HUDEP-2 (cell line): ENCODE results near the gene ILDR2.

Experiments
- DNase-seq, 76 experiments: peaks; one replicate each; lab custom pipeline; 2025; ENCODE audit not compliant: unreplicated experiment in 76 of 76; lab: John Stamatoyannopoulos, UW

The ILDR2 gene, protein sequence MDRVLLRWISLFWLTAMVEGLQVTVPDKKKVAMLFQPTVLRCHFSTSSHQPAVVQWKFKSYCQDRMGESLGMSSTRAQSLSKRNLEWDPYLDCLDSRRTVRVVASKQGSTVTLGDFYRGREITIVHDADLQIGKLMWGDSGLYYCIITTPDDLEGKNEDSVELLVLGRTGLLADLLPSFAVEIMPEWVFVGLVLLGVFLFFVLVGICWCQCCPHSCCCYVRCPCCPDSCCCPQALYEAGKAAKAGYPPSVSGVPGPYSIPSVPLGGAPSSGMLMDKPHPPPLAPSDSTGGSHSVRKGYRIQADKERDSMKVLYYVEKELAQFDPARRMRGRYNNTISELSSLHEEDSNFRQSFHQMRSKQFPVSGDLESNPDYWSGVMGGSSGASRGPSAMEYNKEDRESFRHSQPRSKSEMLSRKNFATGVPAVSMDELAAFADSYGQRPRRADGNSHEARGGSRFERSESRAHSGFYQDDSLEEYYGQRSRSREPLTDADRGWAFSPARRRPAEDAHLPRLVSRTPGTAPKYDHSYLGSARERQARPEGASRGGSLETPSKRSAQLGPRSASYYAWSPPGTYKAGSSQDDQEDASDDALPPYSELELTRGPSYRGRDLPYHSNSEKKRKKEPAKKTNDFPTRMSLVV

DNA sequence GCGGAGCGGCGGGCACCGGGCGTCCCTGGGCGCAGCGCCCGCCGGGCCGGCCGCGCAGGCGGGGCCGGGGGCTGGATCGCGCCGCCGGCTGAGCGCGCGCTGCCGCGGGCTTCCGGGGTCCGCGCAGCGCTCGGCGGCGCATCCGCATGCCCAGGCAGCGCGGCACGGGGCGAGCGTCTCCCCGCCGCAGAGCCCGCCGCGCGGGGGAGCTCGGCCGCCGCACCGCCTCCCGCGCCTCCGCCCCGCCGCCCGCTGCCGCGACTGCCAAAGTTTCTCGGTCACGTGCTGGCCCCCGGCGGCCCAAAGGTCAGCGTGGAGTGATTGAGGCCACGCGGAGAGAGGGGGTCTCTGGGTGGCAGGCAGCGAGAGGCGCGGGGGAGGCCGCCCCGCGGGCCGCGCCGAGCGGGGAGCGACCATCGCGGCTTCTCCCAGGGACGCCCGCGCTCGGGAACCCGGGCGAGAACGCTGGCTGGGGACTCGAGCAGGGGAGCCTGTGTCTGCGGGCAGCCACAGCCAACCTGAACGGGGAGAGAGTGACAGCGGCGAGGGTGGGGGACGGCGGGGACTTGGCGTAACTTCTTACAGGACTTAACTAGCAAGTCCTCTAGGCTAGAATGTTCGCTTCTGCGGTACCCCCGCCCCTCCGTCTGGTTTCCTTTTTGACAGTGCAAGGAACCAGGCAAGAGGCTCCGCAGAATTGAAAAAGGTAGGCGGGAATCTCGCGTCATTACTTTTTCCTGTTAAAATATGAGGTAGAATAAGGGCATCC, at the start of gene ILDR2:
ILDR2 (minus strand) TSS at position 180 of the 769 bp plus-strand sequence. CDS start 272 bp downstream, outside the sequence.
- peak in 13 of 76 experiments; percentile 1 to 26 (median 10) for DNase-seq

DNA sequence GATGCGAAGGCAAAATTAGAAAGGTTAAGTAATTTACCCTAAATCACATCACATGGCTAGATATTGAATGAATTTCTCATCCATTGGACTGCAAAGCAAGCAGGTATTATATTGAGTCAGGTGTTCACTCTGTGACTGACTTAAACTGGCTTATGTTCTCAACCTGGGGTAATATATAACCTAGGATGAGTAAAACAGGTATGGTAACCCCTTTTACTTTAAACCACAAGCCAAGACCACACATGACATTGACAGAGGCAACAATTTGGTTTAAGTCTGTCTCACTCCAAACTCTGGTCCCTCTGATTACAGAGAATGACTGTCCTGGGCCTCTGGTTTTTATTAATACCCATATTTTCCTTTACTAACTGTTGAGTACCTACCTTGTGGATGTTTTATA, 47.0 kb upstream of the ILDR2 start:
- DNase-seq: no peak

DNA sequence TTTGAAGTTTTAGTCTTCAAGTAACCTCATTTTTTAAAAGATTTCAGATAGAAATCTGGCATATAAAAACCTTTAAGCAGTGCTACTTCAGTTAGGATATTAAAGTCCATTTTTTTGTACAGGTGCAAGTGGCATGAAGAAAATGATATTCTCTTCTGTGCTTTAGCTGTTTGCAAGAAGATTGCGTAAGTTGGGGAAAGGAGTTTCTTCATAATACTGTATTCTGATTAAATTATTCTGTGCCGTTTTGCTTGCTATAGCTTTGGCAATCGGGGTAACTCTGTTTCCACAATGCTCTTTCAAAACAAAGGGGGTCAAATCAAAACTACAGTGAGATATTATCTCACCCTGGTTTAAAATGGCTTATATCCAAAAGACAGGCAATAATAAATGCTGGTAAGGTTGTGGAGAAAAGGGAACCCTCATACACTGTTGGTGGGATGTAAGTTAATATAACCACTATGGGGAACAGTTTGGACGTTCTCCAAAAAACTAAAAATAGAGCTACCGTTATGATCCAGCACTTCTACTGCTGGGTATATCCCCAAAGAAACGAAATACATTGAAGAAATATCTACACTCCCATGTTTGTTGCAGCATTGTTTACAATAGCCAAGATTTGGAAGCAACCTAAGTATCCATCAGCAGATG, 40.9 kb upstream of the ILDR2 start:
- no peak for DNase-seq

DNA sequence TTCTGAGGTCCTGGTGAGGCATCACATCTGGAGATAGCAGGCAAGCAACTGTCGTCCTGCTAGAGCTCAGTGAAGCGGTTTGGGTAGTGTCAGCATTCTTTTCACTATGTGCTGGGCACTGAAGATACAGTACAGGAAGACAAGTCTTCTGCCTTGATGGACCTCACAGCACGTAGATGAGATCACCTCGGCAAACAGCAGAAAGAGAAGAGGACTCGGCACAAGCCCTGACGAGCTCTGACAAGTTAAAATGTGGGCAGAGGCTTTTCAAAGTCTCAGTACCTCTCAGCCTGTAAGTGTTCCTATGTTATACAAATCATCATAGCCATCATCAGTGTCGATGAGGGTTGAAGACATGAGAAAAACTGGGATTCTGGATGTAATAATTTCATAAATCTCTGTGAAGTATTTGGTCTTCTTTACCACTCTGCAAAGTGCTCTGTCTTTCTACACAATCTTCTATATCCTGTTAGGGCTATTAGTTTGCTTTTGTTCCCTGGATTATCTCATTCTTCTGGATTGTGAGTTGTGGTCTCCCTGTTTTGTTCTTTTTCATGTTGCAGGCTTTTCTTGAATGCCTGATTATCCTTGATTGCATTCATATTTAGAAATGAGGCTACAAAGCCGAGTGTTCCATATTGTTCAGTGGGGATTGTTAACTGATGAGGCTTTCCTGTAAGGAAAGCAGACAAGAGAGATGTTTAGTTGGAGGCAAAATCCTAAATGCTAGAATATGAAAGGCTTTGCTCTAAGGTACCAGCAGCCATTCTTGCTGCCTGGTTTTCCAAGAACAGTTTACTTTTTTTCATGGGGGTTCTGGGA, 38.0 kb upstream of the ILDR2 start:
- no peak for DNase-seq

DNA sequence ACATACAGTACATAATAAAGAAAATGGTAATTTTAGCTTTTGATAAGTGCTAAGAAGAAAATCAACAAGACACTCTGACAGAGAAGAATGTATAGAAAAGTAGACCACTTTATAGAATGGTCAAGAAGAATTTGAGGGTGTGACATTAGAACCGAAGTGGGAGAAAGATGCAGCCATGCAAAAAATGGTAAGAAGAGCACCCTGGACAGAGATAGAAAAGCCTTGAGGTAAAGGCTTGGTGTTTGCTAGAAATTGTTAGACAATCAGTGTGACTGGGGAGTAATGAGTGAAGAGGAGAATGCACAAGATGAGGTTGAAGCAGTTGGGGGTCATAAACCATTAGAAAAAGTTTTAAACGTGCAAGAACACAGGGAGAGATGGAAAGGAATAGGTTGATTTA, 37.2 kb upstream of the ILDR2 start:
- DNase-seq: no peak

DNA sequence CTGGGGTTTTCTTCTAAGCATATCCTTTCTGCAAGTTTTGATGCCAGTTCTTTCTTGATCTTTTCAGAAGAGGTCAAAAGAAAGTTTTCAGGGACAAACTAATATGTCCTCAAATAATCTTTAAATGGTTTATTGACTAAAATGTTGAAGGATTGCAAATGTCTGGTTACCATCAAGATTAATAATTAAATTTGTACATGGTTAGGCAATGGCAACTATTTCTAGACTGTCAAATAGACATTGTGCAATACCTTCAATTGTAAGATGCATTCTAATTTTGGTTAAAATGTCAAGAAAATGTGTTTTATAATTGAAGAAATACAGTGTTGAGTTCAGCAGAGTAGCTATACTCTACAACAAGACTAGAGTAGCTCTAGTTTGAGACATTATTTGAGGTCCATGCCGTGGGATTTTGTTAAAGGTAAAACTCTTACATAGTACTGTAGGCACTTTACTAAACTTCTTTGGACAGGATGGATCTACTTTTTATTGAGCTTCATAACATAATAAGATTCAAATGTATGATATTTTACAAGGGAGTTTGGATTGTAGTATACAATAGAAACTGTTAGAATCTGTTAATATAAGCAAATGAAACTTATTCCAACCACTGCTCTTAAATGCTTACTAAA, 36.3 kb upstream of the ILDR2 start:
- no peak for DNase-seq

DNA sequence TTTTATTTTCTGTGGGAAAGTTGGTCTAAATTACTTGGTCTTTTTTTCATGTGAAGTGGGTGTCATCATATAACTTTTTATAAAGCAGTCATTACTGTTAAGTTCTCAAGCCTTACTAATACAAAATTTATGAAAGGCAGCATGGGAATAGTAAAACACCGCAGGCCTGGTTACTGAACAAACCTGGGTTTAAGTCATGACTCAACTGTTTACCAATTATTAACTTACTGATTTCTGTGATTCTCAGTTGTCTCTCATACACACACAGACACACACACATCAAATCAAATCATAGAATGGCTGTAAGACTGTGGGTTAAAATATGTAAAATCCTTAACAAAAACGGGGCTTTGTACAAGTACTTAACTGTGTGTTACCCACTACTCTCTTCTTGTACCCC, 28.4 kb upstream of the ILDR2 start:
- DNase-seq: no peak

DNA sequence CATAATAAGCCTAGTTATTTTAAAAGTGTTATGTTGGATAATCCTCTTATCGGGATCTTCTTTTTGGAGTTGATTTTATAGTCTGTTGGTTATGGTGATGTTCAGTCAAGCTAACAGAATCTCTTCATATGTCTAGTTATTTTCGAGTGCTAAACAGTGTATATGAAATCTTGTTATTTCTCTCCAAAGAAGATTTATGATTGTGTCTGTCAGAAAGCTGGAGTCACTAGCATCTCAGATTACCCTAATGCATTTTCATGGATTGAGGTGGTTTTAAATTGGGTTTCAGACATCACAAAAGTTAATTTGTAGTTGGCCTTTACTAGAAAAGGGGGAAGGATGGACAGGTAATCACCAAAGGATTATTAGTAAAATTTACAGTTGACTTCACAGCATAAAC, 27.0 kb upstream of the ILDR2 start:
- DNase-seq: no peak

DNA sequence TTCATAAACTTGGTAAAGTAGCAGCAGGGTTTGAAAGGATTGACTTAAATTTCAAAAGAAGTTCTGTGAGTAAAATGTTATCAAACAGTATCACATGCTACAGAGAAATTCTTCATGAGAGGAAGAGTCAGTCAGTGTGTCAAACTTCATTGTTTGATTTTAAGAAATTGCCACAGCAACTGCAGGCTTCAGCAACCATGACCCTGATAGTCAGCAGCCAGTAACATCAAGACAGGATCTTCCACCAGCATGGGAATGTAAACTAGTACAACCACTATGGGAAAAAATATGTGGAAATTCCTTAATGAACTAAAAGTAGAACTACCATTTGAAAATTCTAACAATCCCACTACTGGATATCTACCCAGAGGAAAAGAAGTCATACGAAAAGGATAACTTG, 25.2 kb upstream of the ILDR2 start:
- DNase-seq: no peak

DNA sequence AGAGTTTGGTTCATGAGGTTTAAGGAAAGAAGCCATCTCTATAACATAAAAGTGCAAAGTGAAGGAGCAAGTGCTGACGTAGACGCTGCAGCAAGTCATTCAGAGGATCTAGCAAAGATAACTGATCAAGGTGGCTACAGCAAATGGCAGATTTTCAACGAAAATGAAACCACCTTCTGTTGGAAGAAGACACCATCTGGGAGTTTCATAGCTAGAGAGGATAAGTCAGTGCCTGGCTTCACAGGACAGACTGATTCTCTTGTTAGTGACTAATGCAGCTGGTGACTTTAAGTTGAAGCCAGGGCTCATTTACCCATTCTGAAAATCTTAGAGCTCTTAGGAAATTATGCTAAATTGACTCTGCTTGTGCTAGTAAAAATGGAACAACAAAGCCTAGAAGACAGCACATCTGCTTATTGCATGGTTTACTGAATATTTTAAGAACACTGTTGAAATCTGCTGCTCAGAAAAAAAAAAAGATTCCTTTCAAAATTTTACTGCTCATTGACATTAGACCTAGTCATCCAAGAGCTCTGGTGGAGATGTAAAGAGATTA, 24.2 kb upstream of the ILDR2 start:
- DNase-seq: no peak

DNA sequence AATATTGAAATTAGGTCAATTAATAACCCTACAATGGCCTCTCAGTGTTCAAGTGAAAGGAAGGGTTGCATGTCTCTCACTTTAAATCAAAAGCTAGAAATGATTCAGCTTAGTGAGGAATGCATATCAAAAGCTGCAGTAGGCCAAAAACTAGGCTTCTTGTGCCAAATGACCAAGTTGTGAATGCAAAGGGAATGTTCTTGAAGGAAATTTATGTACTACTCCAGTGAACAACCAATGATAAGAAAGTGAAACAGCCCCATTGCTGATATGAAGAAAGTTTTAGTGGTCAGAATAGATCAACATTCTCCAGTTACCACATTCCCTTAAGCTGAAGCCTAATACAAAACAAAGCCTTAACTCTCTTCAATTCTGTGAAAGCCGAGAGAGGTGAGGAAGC, 23.7 kb upstream of the ILDR2 start:
- no peak for DNase-seq

DNA sequence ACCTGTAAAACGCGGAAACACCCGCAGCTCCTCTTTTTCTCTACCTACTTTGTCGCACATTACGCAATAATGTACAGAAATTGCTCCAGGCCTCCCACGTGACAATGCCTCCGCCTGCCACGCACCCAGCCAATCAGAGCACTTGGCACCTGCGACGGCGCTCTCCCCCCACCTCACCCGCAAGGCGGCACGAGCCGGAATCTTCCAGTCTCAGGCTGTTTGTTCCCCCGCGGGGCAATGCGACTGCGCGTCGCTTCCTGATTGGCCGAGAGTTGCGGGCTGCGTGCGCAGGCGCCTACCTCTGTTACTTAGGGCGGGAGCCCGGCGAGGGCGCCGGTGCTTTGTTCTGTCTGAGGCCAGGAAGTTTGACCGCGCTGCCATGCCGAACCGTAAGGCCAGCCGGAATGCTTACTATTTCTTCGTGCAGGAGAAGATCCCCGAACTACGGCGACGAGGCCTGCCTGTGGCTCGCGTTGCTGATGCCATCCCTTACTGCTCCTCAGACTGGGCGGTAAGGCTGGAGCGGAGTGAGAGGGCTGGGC, 13.7 kb upstream of the ILDR2 start, which contains the start of gene MAEL:
MAEL (plus strand) TSS at position 307 of the 542 bp plus-strand sequence; CDS start at position 380, 73 bp downstream.
- DNase-seq: no peak

DNA sequence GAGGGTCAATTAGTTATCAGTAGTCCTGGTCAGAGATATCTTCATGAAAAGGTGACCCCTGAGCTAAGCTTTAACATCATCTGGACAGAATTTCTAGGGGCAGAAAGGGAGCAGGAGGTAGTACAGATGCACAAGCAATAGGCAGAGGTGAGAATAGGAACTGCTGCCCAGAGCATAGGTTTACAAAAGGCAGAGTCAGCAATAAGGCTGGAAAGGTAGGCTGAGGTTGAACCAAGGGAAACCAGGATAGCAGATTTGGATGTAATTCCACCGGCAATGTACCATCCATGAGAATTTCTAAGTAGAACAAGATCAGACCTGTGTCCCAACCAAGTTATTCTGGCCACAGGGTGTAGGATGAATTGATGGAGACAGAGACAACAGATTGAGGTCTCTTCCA, 6.2 kb upstream of the ILDR2 start:
- no peak for DNase-seq

DNA sequence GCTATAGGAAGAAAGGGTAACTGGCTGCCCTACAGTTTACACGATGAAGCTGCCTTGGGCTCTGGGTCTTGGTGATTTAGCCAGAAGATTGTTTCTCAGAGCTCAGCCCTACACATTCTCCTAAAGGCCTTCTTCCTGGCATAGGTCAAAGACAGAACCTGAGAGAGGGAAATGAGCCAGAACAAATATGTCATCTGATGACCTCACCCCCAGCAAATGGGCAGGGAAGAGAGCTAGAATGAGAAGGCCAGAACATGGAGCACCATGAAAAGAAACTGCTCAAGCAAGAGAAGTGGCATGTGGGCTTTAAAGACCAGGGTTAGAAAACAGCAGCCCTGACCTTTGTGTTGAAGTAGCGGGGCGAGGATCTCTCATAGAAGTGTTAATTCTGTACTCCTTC, 5.5 kb upstream of the ILDR2 start:
- DNase-seq: no peak

DNA sequence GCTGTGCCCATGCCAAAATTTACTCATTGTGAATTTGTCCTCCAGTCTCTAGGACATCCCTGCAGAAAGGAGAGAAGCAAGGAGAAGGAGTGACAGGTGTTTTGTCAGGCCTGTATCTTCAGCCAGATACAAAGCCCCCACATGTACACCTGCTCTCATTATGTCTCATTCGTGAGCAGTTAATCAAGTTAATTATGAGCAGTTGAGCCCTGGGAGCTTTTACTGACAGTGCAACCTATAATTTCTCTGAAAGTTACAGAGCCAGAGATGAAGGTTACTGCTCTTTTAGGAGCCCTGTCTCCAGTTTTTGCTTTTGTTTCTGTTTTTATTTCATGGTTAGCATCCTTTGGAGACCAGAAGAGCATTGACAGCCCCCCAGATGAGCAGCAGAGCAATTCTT, 5.0 kb upstream of the ILDR2 start:
- no peak for DNase-seq

DNA sequence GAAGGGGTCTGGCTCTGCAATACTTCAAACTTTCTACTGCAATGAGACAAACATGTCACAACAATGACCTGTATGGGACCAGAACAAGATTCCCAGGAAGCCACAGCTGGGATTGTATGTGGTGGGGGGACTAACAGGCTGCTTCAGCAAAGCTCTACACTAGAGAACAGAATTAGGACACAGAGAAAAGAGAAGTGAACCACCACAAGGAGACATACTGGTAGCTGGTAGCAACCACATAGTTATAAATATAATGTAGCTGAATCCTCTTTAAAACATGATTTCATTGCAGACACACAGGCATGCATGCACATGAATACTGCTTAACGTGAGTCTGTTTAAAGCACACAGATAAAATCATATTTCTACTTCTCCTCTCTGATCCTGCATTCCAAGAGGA, 3.5 kb upstream of the ILDR2 start:
- DNase-seq: no peak

DNA sequence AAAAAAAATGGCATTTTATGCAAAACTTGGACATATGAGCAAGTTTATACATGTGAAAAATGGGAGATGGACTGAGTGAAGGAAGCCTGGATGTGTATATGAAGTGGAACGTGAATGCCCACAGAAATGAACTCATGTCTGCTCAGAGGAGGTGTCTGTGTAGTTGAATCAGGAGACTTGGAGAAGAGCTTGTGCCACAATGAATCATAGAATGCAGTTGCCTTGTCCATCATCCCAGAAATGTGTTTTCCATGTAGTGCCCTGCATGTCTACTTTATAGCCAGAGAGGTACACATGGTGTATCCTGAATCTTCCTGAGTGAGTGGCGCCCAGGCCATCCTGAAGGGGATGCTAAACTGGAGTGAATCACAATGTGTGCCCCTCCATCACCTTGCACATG, 2.6 kb upstream of the ILDR2 start:
- no peak for DNase-seq

DNA sequence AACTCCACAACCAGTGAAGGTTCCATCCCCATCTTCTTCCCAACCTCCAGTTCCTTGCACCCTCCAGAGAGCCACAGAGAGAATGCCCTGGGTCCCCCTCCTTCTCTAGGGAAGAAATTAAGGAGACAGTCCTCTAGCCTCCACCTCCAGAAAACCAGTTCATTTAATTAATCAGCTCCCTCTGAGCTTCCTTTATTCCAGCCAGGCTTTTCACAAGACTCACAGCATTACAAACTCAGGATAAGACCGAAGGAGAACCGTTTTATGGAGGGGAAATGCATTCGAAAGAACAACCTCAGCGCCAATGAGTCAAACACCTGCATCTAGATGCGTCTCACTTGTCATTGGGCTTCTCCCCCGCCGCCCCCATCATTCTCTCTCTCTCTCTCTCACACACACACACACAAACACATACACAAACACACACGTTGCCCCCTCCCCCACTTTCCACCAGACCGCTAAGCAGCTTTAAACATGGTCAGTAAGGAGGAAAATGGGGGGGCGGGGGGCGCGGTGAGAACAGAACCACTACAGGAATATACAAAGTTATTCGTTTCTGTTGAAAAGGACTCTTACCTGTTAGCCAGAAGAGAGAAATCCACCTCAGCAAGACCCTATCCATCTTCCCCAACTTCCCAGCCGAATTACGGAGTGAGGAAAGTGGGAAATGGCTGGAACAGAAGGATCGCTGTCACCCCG, 544 bp downstream of the ILDR2 start:
- DNase-seq: no peak

DNA sequence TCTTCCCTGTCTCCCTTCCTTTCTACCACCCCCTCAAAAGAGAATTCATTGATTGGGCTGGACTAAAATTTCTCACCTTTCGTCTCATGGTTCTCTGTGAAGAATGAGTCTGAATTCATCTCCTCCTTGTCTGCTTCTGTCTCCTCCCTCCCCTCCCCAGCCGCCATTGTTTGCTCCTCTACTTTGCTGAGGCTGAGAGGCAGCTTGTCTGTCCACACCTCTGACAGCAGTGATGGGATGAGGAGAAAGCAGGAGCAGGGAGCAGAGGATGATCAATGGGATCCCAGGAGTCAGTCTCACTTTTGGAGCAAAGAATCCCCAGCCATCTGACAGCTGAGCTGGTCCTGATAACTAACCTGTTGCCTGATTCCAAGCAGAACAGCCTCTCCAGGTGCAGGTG, 2.5 kb downstream of the ILDR2 start:
- no peak for DNase-seq
